SK-N-SH (cell line): ENCODE data around the gene FZD10. TPM values are rescaled to one million over a fixed set of nuclear protein-coding genes. Genes with fewer than 3 reads are reported as not detected.

Source experiments
- CTCF ChIA-PET: fragments of 300-600, 350-600 bp; formaldehyde crosslinking; extraction: SDS; loops from one replicate; lab custom pipeline; 2021; lab: Yijun Ruan, JAX
- POLR2A ChIA-PET: fragments of 350-600 bp; sonication (Branson Sonifier 250); formaldehyde crosslinking; extraction: SDS; loops from one replicate; lab custom pipeline; 2020; ENCODE audit warnings: antibody characterized with exemption, inconsistent platforms; lab: Yijun Ruan, JAX
- DNase-seq: peaks from one replicate; pipeline ENCODE4 v3.0.0; 2012
- H2AFZ ChIP-seq: fragments of 200-600 bp; sonication (generic); 2 replicates; pipeline ENCODE4 v1.8.1; 2016; ENCODE audit warnings: antibody characterized with exemption, mild to moderate bottlenecking, low read depth
- H3F3A ChIP-seq: fragments of 200-600 bp; sonication (generic); replicated peaks from 2 replicates; pipeline ENCODE3; 2016; ENCODE audit warnings: antibody characterized with exemption, mild to moderate bottlenecking; ENCODE audit not compliant: insufficient read depth
- H3K27ac ChIP-seq, 2 experiments: fragments of 200-500 bp in 1 of 2; fragments of 200-600 bp in 1 of 2; sonication (Bioruptor generic) in 1 of 2; sonication (generic), shearing (Covaris generic) in 1 of 2; 2 replicates each; pipeline versions ENCODE4 v1.5.1 to v1.6.1; 2014 to 2016; ENCODE audit warnings: low read depth in 2 of 2, inconsistent platforms in 1 of 2, low read length in 1 of 2, mild to moderate bottlenecking in 1 of 2, mixed read lengths in 1 of 2
- H3K27me3 ChIP-seq: fragments of 200-600 bp; sonication (generic), shearing (Covaris generic); 2 replicates; pipeline ENCODE4 v1.6.1; 2016; ENCODE audit warnings: mixed run types; ENCODE audit not compliant: insufficient read depth
- H3K36me3 ChIP-seq, 2 experiments: fragments of 200-500 bp in 1 of 2; fragments of 200-600 bp in 1 of 2; sonication (Bioruptor generic) in 1 of 2; sonication (generic) in 1 of 2; replicated peaks in 1 of 2; 2 replicates each; pipeline versions ENCODE3 to v1.5.1; 2014 to 2016; ENCODE audit warnings: low read length in 1 of 2, mild to moderate bottlenecking in 1 of 2; ENCODE audit not compliant: insufficient read depth in 2 of 2, control insufficient read depth in 1 of 2
- H3K4me1 ChIP-seq, 2 experiments: fragments of 200-500 bp in 1 of 2; fragments of 200-600 bp in 1 of 2; sonication (Bioruptor generic) in 1 of 2; sonication (generic), shearing (Covaris generic) in 1 of 2; 2 replicates each; pipeline versions ENCODE4 v1.5.1 to v1.6.1; 2014 to 2016; ENCODE audit warnings: low read depth in 1 of 2, low read length in 1 of 2, mixed run types in 1 of 2; ENCODE audit not compliant: insufficient read depth in 2 of 2, control insufficient read depth in 1 of 2
- H3K4me2 ChIP-seq: fragments of 200-600 bp; sonication (generic), shearing (Covaris generic); 2 replicates; pipeline ENCODE4 v1.6.1; 2017; ENCODE audit warnings: mixed run types
- H3K4me3 ChIP-seq, 2 experiments: fragments of 200-500 bp in 1 of 2; fragments of 200-600 bp in 1 of 2; sonication (Bioruptor generic) in 1 of 2; sonication (generic), shearing (Covaris generic) in 1 of 2; 2 replicates each; pipeline versions ENCODE4 v1.5.1 to v1.8.1; 2014 to 2016; ENCODE audit warnings: low read depth in 2 of 2, inconsistent platforms in 1 of 2, low read length in 1 of 2, mild to moderate bottlenecking in 1 of 2, mixed read lengths in 1 of 2, moderate library complexity in 1 of 2
- H3K79me2 ChIP-seq: fragments of 200-600 bp; sonication (generic); 2 replicates; pipeline ENCODE4 v1.8.1; 2017; ENCODE audit warnings: mild to moderate bottlenecking; ENCODE audit not compliant: insufficient read depth
- H3K9ac ChIP-seq: fragments of 200-600 bp; sonication (generic); 2 replicates; pipeline ENCODE4 v1.6.1; 2017; ENCODE audit warnings: mixed run types
- H3K9me2 ChIP-seq: fragments of 200-600 bp; sonication (generic); 2 replicates; pipeline ENCODE4 v1.6.1; 2017; ENCODE audit warnings: mixed run types
- H3K9me3 ChIP-seq: fragments of 200-600 bp; sonication (generic); 2 replicates; pipeline ENCODE4 v1.6.1; 2017; ENCODE audit warnings: mixed run types, mild to moderate bottlenecking, moderate library complexity
- H4K20me1 ChIP-seq: fragments of 200-600 bp; sonication (generic); 2 replicates; pipeline ENCODE4 v1.6.1; 2017; ENCODE audit warnings: mild to moderate bottlenecking, mixed run types; ENCODE audit not compliant: insufficient read depth
- FOXM1 ChIP-seq: IDR thresholded peaks from 2 replicates; pipeline ENCODE4 v1.4.0; 2012; ENCODE audit warnings: low read depth, mild to moderate bottlenecking
- RAD21 ChIP-seq: IDR thresholded peaks from 2 replicates; pipeline ENCODE4 v1.6.1; 2012; ENCODE audit warnings: mild to moderate bottlenecking, low read length
- SIN3A ChIP-seq: IDR thresholded peaks from 2 replicates; pipeline ENCODE4 v1.6.1; 2012; ENCODE audit warnings: low read depth, mild to moderate bottlenecking, low read length, moderate library complexity, borderline replicate concordance
- TCF12 ChIP-seq: IDR thresholded peaks from 2 replicates; pipeline ENCODE4 v1.4.0; 2012
- TEAD4 ChIP-seq: IDR thresholded peaks from 2 replicates; pipeline ENCODE4 v1.4.0; 2012; ENCODE audit warnings: mild to moderate bottlenecking, borderline replicate concordance; ENCODE audit not compliant: insufficient read depth
- YY1 ChIP-seq: IDR thresholded peaks from 2 replicates; pipeline ENCODE4 v1.4.0; 2012; ENCODE audit warnings: low read depth, mild to moderate bottlenecking
- WGBS: methylation state at CpG from one replicate; pipeline ENCODE4 v1.1.6; 2017; ENCODE audit warnings: low lambda C conversion rate; 5-methylcytosine and 5-hydroxymethylcytosine counted together
- polyA plus RNA-seq, 3 experiments: library from polyadenylated mRNA; depleted of rRNA; stranded (reverse); fragments of >200 nt; gene quantifications; 2 replicates each; pipeline ENCODE4 v1.2.3, GENCODE V29; 2012
- TF ChIP-seq, protein P1 (sequence below): fragments of 150-350 bp; IDR thresholded peaks from 2 replicates; pipeline ENCODE4 v1.6.1; 2016; ENCODE audit warnings: mild to moderate bottlenecking, low read depth, low read length
- TF ChIP-seq, protein P2 (sequence below): IDR thresholded peaks from 2 replicates; pipeline ENCODE4; 2012
- TF ChIP-seq, protein P3 (sequence below): IDR thresholded peaks from 2 replicates; pipeline ENCODE4 v1.4.0; 2012; ENCODE audit warnings: low read depth, borderline replicate concordance

FZD10 gene
- polyA plus RNA-seq, 1 of the 3 experiments (the other 2 are of a cell fraction): not detected

DNA sequence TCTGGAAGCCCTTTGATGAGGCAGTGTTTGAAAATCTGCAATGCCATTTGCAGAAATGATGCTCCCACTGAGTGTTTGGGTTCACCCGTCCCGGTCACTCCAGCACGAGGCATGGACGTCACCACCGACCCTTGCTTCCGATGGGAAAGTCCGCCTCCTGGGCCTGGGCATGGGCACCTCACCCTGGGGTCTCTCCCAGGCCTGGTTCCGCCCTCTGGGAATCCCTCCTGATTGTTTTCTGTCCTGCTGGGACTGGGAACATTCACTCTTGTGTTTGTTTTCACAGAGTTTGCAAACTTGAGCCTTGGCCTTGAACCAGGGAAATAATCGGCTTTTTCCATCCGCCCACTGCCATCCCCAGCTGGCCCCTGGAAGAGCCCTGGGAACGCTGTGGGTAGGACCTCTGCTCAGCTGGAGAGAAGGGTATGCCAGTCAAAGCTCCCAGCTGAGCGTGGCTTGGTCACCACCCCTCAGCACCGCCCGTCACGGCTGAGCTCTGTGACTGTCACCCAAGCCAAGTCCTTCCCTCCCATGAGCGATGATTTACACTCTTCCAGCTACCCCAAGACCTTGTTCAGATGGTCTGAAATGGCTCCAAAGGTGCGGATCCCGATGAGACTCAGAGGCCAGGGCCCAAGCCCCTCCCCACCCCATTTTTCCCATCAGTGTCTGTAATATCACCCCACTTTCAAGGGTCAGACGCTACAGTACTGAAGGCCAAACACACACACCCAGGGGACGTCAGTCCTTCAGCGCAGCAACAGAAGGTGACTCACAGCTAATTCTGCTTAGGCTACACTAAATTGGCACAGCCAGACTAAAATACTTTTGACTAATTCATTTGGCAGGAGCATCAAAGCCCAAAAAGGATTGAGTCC, 34.1 kb upstream of the FZD10 start:
- POLR2A ChIA-PET: no interaction called here
- CTCF ChIA-PET: interaction anchor here (1.4 kb wide), 1 partner anchor 81 kb away, joined by 3 read pairs; no protein-coding TSS in a partner anchor

More for the DNA sequence above, 34.1 kb upstream of the FZD10 start:
- 58% methylated on average over 19 of the region's 21 CpGs for WGBS
- DNase-seq: no peak
- Histone ChIP-seq H3K9ac (no peak overlapping the region), H3K9me3 (no peaks in the 10 kb centered on the region), H3K27ac (no peak overlapping the region), H3F3A (no peaks in the 10 kb centered on the region), H3K36me3 (no peaks in the 10 kb centered on the region), H3K27me3 (no peaks in the 10 kb centered on the region), H3K4me2 (no peak overlapping the region), H3K4me1 (no peaks in the 10 kb centered on the region; a peak in 1 of 4 replicates), H3K4me3 (no peak overlapping the region), H3K79me2 (no peaks in the 10 kb centered on the region), H2AFZ (no peak overlapping the region), H4K20me1 (no peaks in the 10 kb centered on the region), H3K9me2 (no peaks in the 10 kb centered on the region)
- no peak for TF ChIP-seq TCF12
- TF ChIP-seq, protein P1, sequence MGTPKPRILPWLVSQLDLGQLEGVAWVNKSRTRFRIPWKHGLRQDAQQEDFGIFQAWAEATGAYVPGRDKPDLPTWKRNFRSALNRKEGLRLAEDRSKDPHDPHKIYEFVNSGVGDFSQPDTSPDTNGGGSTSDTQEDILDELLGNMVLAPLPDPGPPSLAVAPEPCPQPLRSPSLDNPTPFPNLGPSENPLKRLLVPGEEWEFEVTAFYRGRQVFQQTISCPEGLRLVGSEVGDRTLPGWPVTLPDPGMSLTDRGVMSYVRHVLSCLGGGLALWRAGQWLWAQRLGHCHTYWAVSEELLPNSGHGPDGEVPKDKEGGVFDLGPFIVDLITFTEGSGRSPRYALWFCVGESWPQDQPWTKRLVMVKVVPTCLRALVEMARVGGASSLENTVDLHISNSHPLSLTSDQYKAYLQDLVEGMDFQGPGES: no peak
- TF ChIP-seq FOXM1: no peak
- no peak for TF ChIP-seq TEAD4
- no peak for TF ChIP-seq RAD21
- TF ChIP-seq SIN3A: no peak
- no peak for TF ChIP-seq YY1
- TF ChIP-seq, protein P2, sequence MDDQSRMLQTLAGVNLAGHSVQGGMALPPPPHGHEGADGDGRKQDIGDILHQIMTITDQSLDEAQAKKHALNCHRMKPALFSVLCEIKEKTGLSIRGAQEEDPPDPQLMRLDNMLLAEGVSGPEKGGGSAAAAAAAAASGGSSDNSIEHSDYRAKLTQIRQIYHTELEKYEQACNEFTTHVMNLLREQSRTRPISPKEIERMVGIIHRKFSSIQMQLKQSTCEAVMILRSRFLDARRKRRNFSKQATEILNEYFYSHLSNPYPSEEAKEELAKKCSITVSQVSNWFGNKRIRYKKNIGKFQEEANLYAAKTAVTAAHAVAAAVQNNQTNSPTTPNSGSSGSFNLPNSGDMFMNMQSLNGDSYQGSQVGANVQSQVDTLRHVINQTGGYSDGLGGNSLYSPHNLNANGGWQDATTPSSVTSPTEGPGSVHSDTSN: no peak
- TF ChIP-seq, protein P3, sequence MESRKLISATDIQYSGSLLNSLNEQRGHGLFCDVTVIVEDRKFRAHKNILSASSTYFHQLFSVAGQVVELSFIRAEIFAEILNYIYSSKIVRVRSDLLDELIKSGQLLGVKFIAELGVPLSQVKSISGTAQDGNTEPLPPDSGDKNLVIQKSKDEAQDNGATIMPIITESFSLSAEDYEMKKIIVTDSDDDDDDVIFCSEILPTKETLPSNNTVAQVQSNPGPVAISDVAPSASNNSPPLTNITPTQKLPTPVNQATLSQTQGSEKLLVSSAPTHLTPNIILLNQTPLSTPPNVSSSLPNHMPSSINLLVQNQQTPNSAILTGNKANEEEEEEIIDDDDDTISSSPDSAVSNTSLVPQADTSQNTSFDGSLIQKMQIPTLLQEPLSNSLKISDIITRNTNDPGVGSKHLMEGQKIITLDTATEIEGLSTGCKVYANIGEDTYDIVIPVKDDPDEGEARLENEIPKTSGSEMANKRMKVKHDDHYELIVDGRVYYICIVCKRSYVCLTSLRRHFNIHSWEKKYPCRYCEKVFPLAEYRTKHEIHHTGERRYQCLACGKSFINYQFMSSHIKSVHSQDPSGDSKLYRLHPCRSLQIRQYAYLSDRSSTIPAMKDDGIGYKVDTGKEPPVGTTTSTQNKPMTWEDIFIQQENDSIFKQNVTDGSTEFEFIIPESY: no peak
